Measurements from ENCODE around the gene TULP4.

DNA sequence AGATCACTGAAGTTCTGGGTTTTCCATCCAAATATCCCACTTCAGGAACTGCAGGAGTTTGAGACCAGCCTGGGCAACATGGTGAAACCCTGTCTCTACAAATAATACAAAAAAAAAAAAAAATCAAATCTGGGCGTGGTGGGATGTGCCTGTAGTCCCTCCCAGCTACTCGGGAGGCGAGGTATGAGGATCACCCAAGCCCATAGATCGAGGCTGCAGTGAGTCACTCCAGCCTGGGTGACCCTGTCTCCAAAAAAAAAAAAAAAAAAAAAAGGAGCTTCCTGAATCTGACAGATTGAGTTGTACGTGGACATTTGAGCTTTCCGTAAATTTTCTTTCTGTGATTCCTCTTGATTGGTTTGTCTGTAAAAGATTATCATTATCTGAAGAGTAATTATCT, 55.6 kb downstream of the TULP4 start:
- no peak for TF ChIP-seq POLR2A (IDR thresholded peaks at IDR 0.05)
- TF ChIP-seq, protein P1, sequence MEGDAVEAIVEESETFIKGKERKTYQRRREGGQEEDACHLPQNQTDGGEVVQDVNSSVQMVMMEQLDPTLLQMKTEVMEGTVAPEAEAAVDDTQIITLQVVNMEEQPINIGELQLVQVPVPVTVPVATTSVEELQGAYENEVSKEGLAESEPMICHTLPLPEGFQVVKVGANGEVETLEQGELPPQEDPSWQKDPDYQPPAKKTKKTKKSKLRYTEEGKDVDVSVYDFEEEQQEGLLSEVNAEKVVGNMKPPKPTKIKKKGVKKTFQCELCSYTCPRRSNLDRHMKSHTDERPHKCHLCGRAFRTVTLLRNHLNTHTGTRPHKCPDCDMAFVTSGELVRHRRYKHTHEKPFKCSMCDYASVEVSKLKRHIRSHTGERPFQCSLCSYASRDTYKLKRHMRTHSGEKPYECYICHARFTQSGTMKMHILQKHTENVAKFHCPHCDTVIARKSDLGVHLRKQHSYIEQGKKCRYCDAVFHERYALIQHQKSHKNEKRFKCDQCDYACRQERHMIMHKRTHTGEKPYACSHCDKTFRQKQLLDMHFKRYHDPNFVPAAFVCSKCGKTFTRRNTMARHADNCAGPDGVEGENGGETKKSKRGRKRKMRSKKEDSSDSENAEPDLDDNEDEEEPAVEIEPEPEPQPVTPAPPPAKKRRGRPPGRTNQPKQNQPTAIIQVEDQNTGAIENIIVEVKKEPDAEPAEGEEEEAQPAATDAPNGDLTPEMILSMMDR (IDR thresholded peaks at IDR 0.05) = no peak

All from prostate gland (tissue), 2 donors.